OCI-LY1 (cell line): ENCODE data around the gene UBAP1.

Source experiments
- EZH2 ChIP-seq: fragments of 200-600 bp; sonication (generic), shearing (Covaris generic); IDR thresholded peaks from 2 replicates; pipeline ENCODE4 v1.8.0; 2017; ENCODE audit warnings: borderline replicate concordance, mixed run types, mild to moderate bottlenecking, antibody characterized with exemption, low read length, moderate library complexity, mixed read lengths
- TF ChIP-seq, protein P1 (sequence below): fragments of 200-600 bp; sonication (generic), shearing (Covaris generic); IDR thresholded peaks from 2 replicates; pipeline ENCODE4 v1.5.1; 2017; ENCODE audit warnings: mild to moderate bottlenecking, antibody characterized with exemption, low read length, moderate library complexity, mixed read lengths

DNA sequence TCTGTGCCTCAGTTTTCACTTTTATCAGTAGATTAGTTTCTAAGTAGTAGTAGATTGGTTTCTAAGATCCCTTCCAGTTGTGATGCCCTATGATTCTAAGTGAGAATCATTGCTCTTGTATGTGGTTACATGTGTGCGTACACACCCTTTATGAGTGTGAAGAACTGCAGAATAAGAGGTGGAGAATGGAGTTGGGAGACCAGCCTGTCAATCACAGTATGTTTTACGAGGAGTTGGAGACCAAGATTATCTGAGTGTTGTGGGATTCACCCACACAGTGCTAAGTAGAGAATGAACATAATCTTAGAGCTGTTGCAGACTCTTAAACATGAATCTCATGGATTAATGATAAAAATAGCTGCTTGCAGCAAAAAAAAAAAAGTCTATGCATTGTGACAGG, 112.6 kb downstream of the UBAP1 start:
- TF ChIP-seq, protein P1, sequence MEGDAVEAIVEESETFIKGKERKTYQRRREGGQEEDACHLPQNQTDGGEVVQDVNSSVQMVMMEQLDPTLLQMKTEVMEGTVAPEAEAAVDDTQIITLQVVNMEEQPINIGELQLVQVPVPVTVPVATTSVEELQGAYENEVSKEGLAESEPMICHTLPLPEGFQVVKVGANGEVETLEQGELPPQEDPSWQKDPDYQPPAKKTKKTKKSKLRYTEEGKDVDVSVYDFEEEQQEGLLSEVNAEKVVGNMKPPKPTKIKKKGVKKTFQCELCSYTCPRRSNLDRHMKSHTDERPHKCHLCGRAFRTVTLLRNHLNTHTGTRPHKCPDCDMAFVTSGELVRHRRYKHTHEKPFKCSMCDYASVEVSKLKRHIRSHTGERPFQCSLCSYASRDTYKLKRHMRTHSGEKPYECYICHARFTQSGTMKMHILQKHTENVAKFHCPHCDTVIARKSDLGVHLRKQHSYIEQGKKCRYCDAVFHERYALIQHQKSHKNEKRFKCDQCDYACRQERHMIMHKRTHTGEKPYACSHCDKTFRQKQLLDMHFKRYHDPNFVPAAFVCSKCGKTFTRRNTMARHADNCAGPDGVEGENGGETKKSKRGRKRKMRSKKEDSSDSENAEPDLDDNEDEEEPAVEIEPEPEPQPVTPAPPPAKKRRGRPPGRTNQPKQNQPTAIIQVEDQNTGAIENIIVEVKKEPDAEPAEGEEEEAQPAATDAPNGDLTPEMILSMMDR: no peak
- no peak for TF ChIP-seq EZH2
